GM18870 (cell line): ENCODE data around the gene ASIC1.
A peak's percentile ranks its signal among the peaks of the same experiment; 100 is the strongest.

Source experiments
- ATAC-seq: cut with Tn5 transposase; IDR thresholded peaks from one replicate; pipeline ENCODE4 v1.9.1; 2021; ENCODE audit warnings: moderate library complexity; ENCODE audit not compliant: unreplicated experiment

ASIC1 gene

GRCh38 chr12:50106907-50107306, 49.5 kb downstream of the ASIC1 start:
- no peak for ATAC-seq

- ATAC-seq, result no peak
Observed at GRCh38 chr12:50107416-50108268, 50.2 kb downstream of the ASIC1 start.

- ATAC-seq, result no peak
Observed at GRCh38 chr12:50109319-50109718, 51.9 kb downstream of the ASIC1 start.

GRCh38 chr12:50110127-50110761, 52.8 kb downstream of the ASIC1 start:
- no peak for ATAC-seq

GRCh38 chr12:50110762-50111351, 53.5 kb downstream of the ASIC1 start:
- no peak for ATAC-seq

DNA sequence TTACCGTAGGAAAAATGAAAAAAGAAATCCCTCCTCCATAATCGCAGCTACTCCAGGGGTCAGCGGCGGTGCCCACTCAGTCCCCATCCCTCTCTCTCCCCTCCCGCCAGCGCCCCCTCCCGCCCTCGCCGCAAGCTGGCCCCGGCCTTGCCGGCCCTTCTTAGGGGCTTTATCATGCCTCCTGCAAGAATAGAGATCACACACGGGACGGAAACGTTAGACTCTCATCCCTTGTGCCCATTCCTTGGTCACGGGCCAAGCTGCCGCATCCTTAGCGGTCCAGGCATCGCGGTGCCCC, 53.9 kb downstream of the ASIC1 start:
- no peak for ATAC-seq

- peak; percentile 83 for ATAC-seq
Observed at GRCh38 chr12:50111693-50112455, 54.5 kb downstream of the ASIC1 start, which contains the start of gene COX14. COX14 (plus strand) TSS chr12:50112236; CDS start chr12:50120044, 7,808 bp downstream.

DNA sequence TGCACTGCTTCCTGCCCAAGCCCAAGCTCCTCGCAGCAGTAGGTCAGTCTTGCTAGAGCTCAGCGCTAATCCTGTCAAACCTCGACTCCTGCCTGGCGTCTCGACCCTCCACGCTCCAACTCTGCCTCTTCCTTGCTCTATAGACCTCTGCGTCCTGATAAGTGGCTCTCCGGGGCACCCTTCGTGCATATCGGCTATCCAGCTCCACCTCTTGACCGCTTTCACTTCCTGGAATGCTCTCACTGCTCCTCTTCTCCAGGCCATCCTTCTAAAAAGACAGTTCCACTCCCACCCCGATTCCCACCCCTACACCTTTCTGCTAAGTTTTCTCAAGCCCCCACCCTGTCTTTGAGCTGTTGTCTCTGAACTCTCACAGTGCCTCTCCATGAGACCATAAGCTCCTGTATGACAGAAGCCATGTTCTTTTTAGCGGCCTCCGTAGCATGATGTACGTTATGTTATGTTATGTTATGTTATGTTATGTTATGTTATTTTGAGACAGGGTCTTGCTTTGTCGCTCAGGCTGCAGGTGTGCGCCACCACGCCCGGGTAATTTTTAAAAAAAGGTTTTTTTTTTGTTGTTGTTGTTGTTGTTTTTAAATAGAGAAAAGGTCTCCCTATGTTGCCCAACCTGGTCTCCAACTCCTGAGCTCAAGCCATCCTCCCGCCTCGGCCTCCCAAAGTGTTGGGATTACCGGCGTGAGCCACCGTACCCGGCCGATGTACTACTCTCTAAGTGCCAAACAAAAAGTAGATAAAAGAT, 55.2 kb downstream of the ASIC1 start:
- no peak for ATAC-seq

DNA sequence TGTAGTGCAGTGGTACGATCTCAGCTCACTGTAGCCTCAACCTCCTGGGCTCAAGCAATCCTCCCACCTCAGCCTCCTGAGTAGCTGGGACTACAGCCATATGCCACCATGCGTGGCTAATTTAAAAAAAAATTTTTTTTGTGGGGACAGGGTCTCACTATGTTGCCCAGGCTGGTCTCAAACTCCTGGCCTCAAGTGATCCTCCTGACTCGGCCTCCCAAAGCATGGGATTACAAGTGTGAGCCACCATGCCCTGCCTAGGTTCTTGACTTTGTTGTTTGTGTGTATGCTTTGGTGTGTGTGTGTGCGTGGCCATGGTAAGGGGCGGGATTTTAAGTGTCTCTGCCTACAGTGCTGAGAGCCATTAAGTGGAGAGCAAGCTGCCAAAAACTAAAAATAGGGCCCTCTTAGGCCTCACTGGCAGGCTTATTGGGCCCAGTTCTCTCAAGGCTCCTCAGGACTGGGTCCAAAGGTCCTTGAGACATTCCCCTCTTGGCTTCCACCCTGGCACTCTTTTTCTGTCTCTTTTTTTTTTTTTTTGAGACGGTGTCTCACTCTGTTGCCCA, 59.7 kb downstream of the ASIC1 start:
- no peak for ATAC-seq

- ATAC-seq, result no peak
Observed at GRCh38 chr12:50119387-50119786, 62.0 kb downstream of the ASIC1 start.

GRCh38 chr12:50120521-50120920, 63.1 kb downstream of the ASIC1 start:
- no peak for ATAC-seq

GRCh38 chr12:50120953-50121352, 63.6 kb downstream of the ASIC1 start:
- no peak for ATAC-seq

DNA sequence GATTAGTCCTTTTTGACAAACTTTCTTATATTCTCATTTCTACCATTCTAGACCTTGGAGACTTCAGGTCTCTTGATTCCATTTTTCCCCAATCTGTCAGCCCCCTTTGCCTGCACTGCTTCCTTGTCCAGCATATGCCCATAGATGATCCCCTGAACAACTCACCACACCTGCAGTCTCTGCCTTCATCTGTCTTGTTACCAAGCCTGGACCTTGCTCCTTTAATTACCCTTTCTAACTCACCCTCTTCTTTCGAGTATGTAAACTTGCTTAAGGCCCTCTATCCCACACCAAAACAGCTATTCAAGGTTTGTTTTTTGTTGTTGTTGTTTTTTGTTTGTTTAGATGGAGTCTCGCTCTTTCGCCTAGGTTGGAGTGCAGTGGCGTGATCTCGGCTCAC, 64.2 kb downstream of the ASIC1 start:
- ATAC-seq, result no peak

- no peak for ATAC-seq
Observed at GRCh38 chr12:50123203-50123602, 65.8 kb downstream of the ASIC1 start.

DNA sequence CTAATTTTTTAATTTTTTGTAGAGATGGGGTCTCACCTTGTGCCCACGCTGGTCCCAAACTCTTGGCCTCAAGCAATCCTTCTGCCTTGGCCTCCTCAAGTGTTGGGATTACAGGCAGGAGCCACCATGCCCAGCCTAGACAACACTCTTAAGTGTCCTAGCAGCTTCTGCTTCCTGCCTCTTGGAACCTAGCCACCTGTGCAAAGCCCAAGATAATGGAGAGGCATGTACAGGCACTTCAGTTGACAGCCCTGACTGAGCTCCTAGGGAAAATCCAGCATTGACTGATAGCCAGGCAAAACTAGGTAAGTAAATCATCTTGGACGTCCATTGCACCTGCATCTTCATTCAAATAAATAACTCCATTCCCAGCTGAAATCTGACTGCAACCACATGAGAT, 70.2 kb downstream of the ASIC1 start:
- no peak for ATAC-seq

DNA sequence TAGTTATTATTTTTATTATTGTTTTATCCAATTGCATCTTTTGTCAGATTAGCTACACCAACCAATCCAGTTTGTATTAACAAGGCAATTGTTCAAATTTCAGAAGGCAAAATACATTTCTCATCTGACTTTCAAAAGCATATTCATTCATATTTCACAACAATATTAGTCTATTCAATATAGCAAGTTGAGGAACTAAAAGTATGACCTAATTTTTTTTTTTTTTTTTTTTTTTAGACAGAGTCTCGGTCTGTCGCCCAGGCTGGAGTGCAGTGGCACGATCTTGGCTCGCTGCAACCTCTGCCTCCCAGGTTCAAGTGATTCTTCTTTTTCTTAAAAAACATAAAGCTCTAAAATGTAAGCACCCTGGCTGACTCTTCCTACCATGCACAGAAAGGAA, 71.9 kb downstream of the ASIC1 start:
- ATAC-seq, result no peak

- no peak for ATAC-seq
Observed at GRCh38 chr12:50132505-50133135, 75.2 kb downstream of the ASIC1 start.
